Panc1 (cell line): ENCODE data around the gene ZNF12.

ENCODE experiments used
- POLR2AphosphoS5 ChIP-seq: IDR thresholded peaks from 2 replicates; pipeline ENCODE4 v1.6.1; 2012; ENCODE audit warnings: mild to moderate bottlenecking, low read depth, low read length, moderate library complexity
- SIN3A ChIP-seq: IDR thresholded peaks from 2 replicates; pipeline ENCODE4 v1.6.1; 2012; ENCODE audit warnings: low read depth, mild to moderate bottlenecking, low read length, moderate library complexity, borderline replicate concordance; ENCODE audit not compliant: insufficient read depth
- TCF7L2 ChIP-seq: IDR thresholded peaks from 2 replicates; pipeline ENCODE4 v1.6.1; 2011; ENCODE audit warnings: mild to moderate bottlenecking, low read depth, low read length, inconsistent platforms
- TF ChIP-seq, protein P1 (sequence below), 2 experiments: IDR thresholded peaks; 2 replicates each; pipeline ENCODE4 v1.6.1; 2011 to 2012; ENCODE audit warnings: low read depth in 2 of 2, control low read depth in 1 of 2, low read length in 1 of 2, mild to moderate bottlenecking in 1 of 2, moderate library complexity in 1 of 2; ENCODE audit not compliant: insufficient read depth in 1 of 2
- TF ChIP-seq, protein P2 (sequence below): fragments of 450-650 bp; IDR thresholded peaks from 2 replicates; pipeline ENCODE4 v1.5.1; 2017; ENCODE audit warnings: mild to moderate bottlenecking

DNA sequence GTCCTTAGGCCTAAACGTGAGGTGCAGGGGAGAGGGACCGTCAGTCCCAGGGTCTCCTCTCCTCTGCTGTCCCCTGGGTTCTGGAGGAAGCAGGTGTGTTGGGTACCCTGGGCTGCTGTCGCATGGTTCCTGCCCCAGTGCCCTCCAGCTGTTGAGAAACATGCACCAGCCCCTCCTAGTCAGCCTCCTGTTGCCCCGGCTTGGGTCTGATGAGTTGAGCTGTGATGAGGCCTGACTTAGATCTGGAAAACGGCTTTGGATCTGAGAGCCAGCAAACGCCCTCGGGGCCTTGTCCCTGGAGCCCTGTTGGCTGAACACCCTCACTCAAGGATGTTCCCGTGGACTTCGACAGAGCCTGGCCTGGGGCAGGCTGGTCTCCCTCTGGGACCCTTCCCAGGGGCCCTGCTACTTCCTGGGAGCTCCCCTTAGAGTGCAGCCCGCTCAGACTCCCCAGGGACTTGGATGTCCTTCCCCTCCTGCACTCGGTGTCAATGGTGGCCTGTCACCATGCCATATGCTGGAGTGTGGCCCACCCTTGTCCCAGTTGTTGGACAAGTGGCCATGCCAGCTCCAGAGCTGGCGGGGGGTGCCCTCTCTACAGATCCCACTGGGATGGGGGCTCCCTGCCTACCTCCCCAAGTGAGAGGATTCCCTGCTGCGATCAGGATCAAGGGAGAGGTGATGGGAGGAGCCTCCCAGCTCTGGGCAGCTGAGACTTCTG, 57.3 kb downstream of the ZNF12 start:
- TF ChIP-seq, protein P1, sequence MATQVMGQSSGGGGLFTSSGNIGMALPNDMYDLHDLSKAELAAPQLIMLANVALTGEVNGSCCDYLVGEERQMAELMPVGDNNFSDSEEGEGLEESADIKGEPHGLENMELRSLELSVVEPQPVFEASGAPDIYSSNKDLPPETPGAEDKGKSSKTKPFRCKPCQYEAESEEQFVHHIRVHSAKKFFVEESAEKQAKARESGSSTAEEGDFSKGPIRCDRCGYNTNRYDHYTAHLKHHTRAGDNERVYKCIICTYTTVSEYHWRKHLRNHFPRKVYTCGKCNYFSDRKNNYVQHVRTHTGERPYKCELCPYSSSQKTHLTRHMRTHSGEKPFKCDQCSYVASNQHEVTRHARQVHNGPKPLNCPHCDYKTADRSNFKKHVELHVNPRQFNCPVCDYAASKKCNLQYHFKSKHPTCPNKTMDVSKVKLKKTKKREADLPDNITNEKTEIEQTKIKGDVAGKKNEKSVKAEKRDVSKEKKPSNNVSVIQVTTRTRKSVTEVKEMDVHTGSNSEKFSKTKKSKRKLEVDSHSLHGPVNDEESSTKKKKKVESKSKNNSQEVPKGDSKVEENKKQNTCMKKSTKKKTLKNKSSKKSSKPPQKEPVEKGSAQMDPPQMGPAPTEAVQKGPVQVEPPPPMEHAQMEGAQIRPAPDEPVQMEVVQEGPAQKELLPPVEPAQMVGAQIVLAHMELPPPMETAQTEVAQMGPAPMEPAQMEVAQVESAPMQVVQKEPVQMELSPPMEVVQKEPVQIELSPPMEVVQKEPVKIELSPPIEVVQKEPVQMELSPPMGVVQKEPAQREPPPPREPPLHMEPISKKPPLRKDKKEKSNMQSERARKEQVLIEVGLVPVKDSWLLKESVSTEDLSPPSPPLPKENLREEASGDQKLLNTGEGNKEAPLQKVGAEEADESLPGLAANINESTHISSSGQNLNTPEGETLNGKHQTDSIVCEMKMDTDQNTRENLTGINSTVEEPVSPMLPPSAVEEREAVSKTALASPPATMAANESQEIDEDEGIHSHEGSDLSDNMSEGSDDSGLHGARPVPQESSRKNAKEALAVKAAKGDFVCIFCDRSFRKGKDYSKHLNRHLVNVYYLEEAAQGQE (IDR thresholded peaks at IDR 0.05; ENCODE audit: insufficient read depth in 1 of 2, low read depth in 2 of 2, low read length in 1 of 2): no peak
- TF ChIP-seq, protein P2, sequence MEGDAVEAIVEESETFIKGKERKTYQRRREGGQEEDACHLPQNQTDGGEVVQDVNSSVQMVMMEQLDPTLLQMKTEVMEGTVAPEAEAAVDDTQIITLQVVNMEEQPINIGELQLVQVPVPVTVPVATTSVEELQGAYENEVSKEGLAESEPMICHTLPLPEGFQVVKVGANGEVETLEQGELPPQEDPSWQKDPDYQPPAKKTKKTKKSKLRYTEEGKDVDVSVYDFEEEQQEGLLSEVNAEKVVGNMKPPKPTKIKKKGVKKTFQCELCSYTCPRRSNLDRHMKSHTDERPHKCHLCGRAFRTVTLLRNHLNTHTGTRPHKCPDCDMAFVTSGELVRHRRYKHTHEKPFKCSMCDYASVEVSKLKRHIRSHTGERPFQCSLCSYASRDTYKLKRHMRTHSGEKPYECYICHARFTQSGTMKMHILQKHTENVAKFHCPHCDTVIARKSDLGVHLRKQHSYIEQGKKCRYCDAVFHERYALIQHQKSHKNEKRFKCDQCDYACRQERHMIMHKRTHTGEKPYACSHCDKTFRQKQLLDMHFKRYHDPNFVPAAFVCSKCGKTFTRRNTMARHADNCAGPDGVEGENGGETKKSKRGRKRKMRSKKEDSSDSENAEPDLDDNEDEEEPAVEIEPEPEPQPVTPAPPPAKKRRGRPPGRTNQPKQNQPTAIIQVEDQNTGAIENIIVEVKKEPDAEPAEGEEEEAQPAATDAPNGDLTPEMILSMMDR: no peak
- TF ChIP-seq POLR2AphosphoS5 (no peak), SIN3A (no peak), TCF7L2 (no peak)
